ENCODE results near the gene NVL.
"Not testable (repeated sequence)": the region's sequence is repeated elsewhere in the genome, so short reads cannot be mapped to it uniquely, and the experiment has no call there.

Gene NVL

DNA sequence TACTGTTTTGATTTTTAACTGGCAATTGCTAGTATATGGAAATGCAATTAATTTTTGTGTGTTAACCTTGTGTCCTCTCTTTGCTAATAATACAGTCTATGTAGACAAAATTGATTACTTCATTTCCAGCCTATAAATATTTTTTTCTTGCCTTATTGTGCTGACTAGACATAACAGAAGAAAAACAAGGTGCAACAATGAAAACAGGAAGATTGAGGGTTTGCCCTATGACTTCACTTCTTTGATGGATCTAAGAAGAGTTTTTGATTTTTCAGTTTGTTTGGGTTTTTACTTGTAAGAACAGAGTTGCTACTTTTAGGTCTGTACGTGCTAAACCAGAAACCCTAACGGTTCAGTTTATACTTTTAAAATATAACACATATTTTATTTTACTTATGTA lies 18.2 kb upstream of the NVL start:
- Histone ChIP-seq H3K4me3 (ENCODE audit: low read length) (no peak overlapping the region), H4K20me1 (ENCODE audit: insufficient read depth, low read length) (no peaks in the 10 kb centered on the region), H3K4me2 (ENCODE audit: low read depth, low read length) (no peak overlapping the region), H3K9me3 (replicated peaks; ENCODE audit: insufficient read depth, low read length) (no peaks in the 10 kb centered on the region), H3K4me1 (ENCODE audit: low read length) (no peaks in the 10 kb centered on the region), H3K36me3 (replicated peaks; ENCODE audit: insufficient read depth, low read length) (no peaks in the 10 kb centered on the region), H3K9me2 (replicated peaks; ENCODE audit: insufficient read depth, low read length) (no peaks in the 10 kb centered on the region), H3K9ac (ENCODE audit: low read length) (no peak overlapping the region), H3K79me2 (ENCODE audit: low read length) (no peaks in the 10 kb centered on the region), H3K27me3 (replicated peaks; ENCODE audit: insufficient read depth, low read length) (no peaks in the 10 kb centered on the region), H2AFZ (ENCODE audit: low read length) (no peak overlapping the region), H3K27ac (ENCODE audit: low read length) (no peak overlapping the region), H3F3A (ENCODE audit: insufficient read depth, low read length) (no peaks in the 10 kb centered on the region)
- no peak for DNase-seq
- TF ChIP-seq, protein P1, sequence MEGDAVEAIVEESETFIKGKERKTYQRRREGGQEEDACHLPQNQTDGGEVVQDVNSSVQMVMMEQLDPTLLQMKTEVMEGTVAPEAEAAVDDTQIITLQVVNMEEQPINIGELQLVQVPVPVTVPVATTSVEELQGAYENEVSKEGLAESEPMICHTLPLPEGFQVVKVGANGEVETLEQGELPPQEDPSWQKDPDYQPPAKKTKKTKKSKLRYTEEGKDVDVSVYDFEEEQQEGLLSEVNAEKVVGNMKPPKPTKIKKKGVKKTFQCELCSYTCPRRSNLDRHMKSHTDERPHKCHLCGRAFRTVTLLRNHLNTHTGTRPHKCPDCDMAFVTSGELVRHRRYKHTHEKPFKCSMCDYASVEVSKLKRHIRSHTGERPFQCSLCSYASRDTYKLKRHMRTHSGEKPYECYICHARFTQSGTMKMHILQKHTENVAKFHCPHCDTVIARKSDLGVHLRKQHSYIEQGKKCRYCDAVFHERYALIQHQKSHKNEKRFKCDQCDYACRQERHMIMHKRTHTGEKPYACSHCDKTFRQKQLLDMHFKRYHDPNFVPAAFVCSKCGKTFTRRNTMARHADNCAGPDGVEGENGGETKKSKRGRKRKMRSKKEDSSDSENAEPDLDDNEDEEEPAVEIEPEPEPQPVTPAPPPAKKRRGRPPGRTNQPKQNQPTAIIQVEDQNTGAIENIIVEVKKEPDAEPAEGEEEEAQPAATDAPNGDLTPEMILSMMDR (IDR thresholded peaks at IDR 0.05; ENCODE audit: low read length): no peak
- TF ChIP-seq EZH2 (optimal IDR thresholded peaks at IDR 0.05; ENCODE audit: low read depth, low read length) (no peak), EZH2phosphoT487 (IDR thresholded peaks at IDR 0.05; ENCODE audit: low read length) (no peak)

GRCh38 chr1:224343679-224344078 lies 13.7 kb upstream of the NVL start:
- no peaks in the 10 kb centered on the region for H3K9me3 ChIP-seq (replicated peaks; ENCODE audit: insufficient read depth, low read length)
- no peak for DNase-seq
- no peak overlapping the region for H2AFZ ChIP-seq (ENCODE audit: low read length)
- no peaks in the 10 kb centered on the region for H3K4me1 ChIP-seq (ENCODE audit: low read length)
- H3K9me2 ChIP-seq (replicated peaks; ENCODE audit: insufficient read depth, low read length): no peaks in the 10 kb centered on the region
- TF ChIP-seq, protein P1 (IDR thresholded peaks at IDR 0.05; ENCODE audit: low read length): no peak
- TF ChIP-seq EZH2phosphoT487 (IDR thresholded peaks at IDR 0.05; ENCODE audit: low read length) (no peak), EZH2 (optimal IDR thresholded peaks at IDR 0.05; ENCODE audit: low read depth, low read length) (no peak)
- no peak overlapping the region for H3K27ac ChIP-seq (ENCODE audit: low read length)
- H3K4me2 ChIP-seq (ENCODE audit: low read depth, low read length): no peak overlapping the region
- no peaks in the 10 kb centered on the region for H3K36me3 ChIP-seq (replicated peaks; ENCODE audit: insufficient read depth, low read length)
- H3F3A ChIP-seq (ENCODE audit: insufficient read depth, low read length): no peaks in the 10 kb centered on the region
- no peaks in the 10 kb centered on the region for H3K27me3 ChIP-seq (replicated peaks; ENCODE audit: insufficient read depth, low read length)
- no peaks in the 10 kb centered on the region for H4K20me1 ChIP-seq (ENCODE audit: insufficient read depth, low read length)
- H3K4me3 ChIP-seq (ENCODE audit: low read length): no peak overlapping the region
- H3K9ac ChIP-seq (ENCODE audit: low read length): no peak overlapping the region
- H3K79me2 ChIP-seq (ENCODE audit: low read length): no peaks in the 10 kb centered on the region

- not testable (repeated sequence) for H3K27ac ChIP-seq (ENCODE audit: low read length); H3K9me3 ChIP-seq (replicated peaks; ENCODE audit: insufficient read depth, low read length); H3K79me2 ChIP-seq (ENCODE audit: low read length); H3K27me3 ChIP-seq (replicated peaks; ENCODE audit: insufficient read depth, low read length); H3K4me1 ChIP-seq (ENCODE audit: low read length); H3K36me3 ChIP-seq (replicated peaks; ENCODE audit: insufficient read depth, low read length); H3F3A ChIP-seq (ENCODE audit: insufficient read depth, low read length); H4K20me1 ChIP-seq (ENCODE audit: insufficient read depth, low read length); H3K9me2 ChIP-seq (replicated peaks; ENCODE audit: insufficient read depth, low read length)
- DNase-seq: peak; percentile 48
- Histone ChIP-seq H3K4me3 (ENCODE audit: low read length) (peak overlapping the region; percentile 63), H3K4me2 (ENCODE audit: low read depth, low read length) (peak overlapping the region; percentile 71), H3K9ac (ENCODE audit: low read length) (peak overlapping the region; percentile 35; the same call in 1 of the 2 replicates), H2AFZ (ENCODE audit: low read length) (peak overlapping the region; percentile 78)
Measured at GRCh38 chr1:224340453-224341384, 10.7 kb upstream of the NVL start.

DNA sequence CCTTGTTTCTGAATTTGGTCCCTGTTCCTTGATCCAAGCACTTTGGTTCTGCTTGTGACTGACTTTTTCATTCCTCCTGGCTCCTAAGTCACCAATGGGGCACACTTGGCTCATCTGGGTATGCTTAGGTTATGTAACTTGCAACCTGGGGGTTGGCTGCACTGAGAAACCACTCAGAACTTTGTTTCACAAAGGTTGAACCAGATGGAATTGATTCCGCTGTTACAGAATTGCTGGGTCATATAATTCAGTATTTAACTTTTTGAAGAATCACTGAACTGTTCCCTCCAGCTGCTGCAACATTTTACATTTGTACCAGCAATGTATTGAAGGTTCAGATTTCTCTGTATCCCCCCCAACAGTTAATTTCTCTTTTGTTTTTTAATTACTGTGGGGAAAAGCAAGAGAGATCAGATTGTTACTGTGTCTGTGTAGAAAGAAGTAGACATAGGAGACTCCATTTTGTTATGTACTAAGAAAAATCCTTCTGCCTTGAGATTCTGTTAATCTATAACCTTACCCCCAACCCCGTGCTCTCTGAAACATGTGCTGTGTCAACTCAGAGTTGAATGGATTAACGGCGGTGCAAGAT lies 9.6 kb upstream of the NVL start:
- Histone ChIP-seq H3K36me3 (replicated peaks; ENCODE audit: insufficient read depth, low read length) (no peaks in the 10 kb centered on the region), H3K4me2 (ENCODE audit: low read depth, low read length) (no peak overlapping the region), H2AFZ (ENCODE audit: low read length) (no peak overlapping the region), H3K79me2 (ENCODE audit: low read length) (no peaks in the 10 kb centered on the region), H3K27me3 (replicated peaks; ENCODE audit: insufficient read depth, low read length) (no peaks in the 10 kb centered on the region), H3F3A (ENCODE audit: insufficient read depth, low read length) (no peaks in the 10 kb centered on the region), H3K27ac (ENCODE audit: low read length) (no peak overlapping the region), H3K9me3 (replicated peaks; ENCODE audit: insufficient read depth, low read length) (no peaks in the 10 kb centered on the region), H3K9ac (ENCODE audit: low read length) (no peak overlapping the region), H3K4me3 (ENCODE audit: low read length) (no peak overlapping the region), H3K9me2 (replicated peaks; ENCODE audit: insufficient read depth, low read length) (no peaks in the 10 kb centered on the region), H4K20me1 (ENCODE audit: insufficient read depth, low read length) (no peaks in the 10 kb centered on the region), H3K4me1 (ENCODE audit: low read length) (no peaks in the 10 kb centered on the region)
- no peak for TF ChIP-seq EZH2phosphoT487 (IDR thresholded peaks at IDR 0.05; ENCODE audit: low read length)
- no peak for TF ChIP-seq EZH2 (optimal IDR thresholded peaks at IDR 0.05; ENCODE audit: low read depth, low read length)
- TF ChIP-seq, protein P1 (IDR thresholded peaks at IDR 0.05; ENCODE audit: low read length): no peak
- no peak for DNase-seq
